A549 (cell line): ENCODE results near the gene BSPRY. TPM values are rescaled to one million over a fixed set of nuclear protein-coding genes. Genes with fewer than 3 reads are reported as not detected.
"Not testable (repeated sequence)": the region's sequence is repeated elsewhere in the genome, so short reads cannot be mapped to it uniquely, and the experiment has no call there.

ENCODE experiments used
- ATAC-seq, 2 experiments: fragments of 200-7000 bp in 1 of 2; fragments of >200 bp in 1 of 2; cut with Nextera tagmentation in 1 of 2; cut with Tn5 transposase in 1 of 2; 3 replicates each; pipeline versions ENCODE4 v1.8.0 to v1.9.1; 2018 to 2020; ENCODE audit warnings: mild to moderate bottlenecking in 1 of 2, moderate library complexity in 1 of 2
- CTCF ChIA-PET: fragments of 300-600 bp; sonication (Branson Sonifier 250); formaldehyde crosslinking; extraction: SDS; loops from one replicate; lab custom pipeline; 2021; ENCODE audit warnings: antibody characterized with exemption, inconsistent platforms; lab: Yijun Ruan, JAX
- POLR2A ChIA-PET: fragments of 350-600 bp; formaldehyde crosslinking; extraction: SDS; loops from one replicate; lab custom pipeline; 2021; ENCODE audit warnings: antibody characterized with exemption, inconsistent platforms; lab: Yijun Ruan, JAX
- DNase-seq, 2 experiments: peaks; one replicate each; pipeline versions ENCODE4 v3.0.0 to v3.0.0-alpha.2; 2011 to 2016; ENCODE audit warnings: low read depth in 1 of 2, low spot score in 1 of 2
- FAIRE-seq: peaks from 2 replicates; lab custom pipeline; 2011; peaks lifted over from hg19 to GRCh38; lab: Jason Lieb, UNC
- H3K27ac ChIP-seq, 2 experiments: fragments of >200 bp; sonication (Bioruptor Twin); formaldehyde crosslinking; 3 replicates each; pipeline ENCODE4 v1.5.1; 2016 to 2017
- H3K4me1 ChIP-seq: fragments of >200 bp; sonication (Bioruptor Twin); formaldehyde crosslinking; 3 replicates; pipeline ENCODE4 v1.6.1; 2016
- H3K4me2 ChIP-seq: fragments of >200 bp; sonication (Bioruptor Twin); formaldehyde crosslinking; 3 replicates; pipeline ENCODE4 v1.6.1; 2016
- H3K4me3 ChIP-seq: fragments of >200 bp; sonication (Bioruptor Twin); formaldehyde crosslinking; 3 replicates; pipeline ENCODE4 v1.5.1; 2016
- H3K9me3 ChIP-seq: fragments of >200 bp; sonication (Bioruptor Twin); formaldehyde crosslinking; 3 replicates; pipeline ENCODE4 v1.6.1; 2016
- ATOH8 ChIP-seq: fragments of 250-450 bp; sonication (Bioruptor Pico); IDR thresholded peaks from 2 replicates; pipeline ENCODE4 v1.5.0; 2020; ENCODE audit warnings: low read depth, mild to moderate bottlenecking, moderate library complexity
- BCL3 ChIP-seq: fragments of >200 bp; sonication (Bioruptor Twin); formaldehyde crosslinking; IDR thresholded peaks from 3 replicates; pipeline ENCODE4 v1.6.1; 2016
- BHLHE40 ChIP-seq: IDR thresholded peaks from 2 replicates; pipeline ENCODE4 v1.6.1; 2012; ENCODE audit warnings: low read depth, low read length, inconsistent platforms
- CBX8 ChIP-seq: fragments of 200-600 bp; sonication (generic); IDR thresholded peaks from 2 replicates; pipeline ENCODE4 v1.6.1; 2016
- CEBPB ChIP-seq, 2 experiments: fragments of >200 bp in 1 of 2; sonication (Bioruptor Twin) in 1 of 2; formaldehyde crosslinking in 1 of 2; IDR thresholded peaks; 2 replicates each; pipeline ENCODE4 v1.6.1; 2012 to 2016
- EHMT2 ChIP-seq: fragments of 200-600 bp; sonication (generic); IDR thresholded peaks from 2 replicates; pipeline ENCODE4 v1.6.1; 2016; ENCODE audit warnings: antibody characterized with exemption, low read depth, mild to moderate bottlenecking, moderate library complexity
- EP300 ChIP-seq, 2 experiments: fragments of >200 bp; sonication (Bioruptor Twin); formaldehyde crosslinking; IDR thresholded peaks; 2 replicates in 1 of 2; 3 replicates in 1 of 2; pipeline ENCODE4 v1.6.1; 2016 to 2017
- FOSB ChIP-seq: fragments of 250-450 bp; sonication (Bioruptor Pico); IDR thresholded peaks from 2 replicates; pipeline ENCODE4 v1.5.0; 2020; ENCODE audit warnings: mild to moderate bottlenecking, moderate library complexity
- HOXA7 ChIP-seq: fragments of 250-450 bp; sonication (Bioruptor Pico); IDR thresholded peaks from 2 replicates; pipeline ENCODE4 v1.5.0; 2020; ENCODE audit warnings: mild to moderate bottlenecking, moderate library complexity
- HOXB5 ChIP-seq: fragments of 250-450 bp; sonication (Bioruptor Pico); IDR thresholded peaks from 2 replicates; pipeline ENCODE4 v1.5.0; 2020; ENCODE audit warnings: mild to moderate bottlenecking, moderate library complexity
- KDM1A ChIP-seq: fragments of 200-600 bp; sonication (generic); IDR thresholded peaks from 2 replicates; pipeline ENCODE4 v1.6.1; 2016; ENCODE audit warnings: low read depth, mild to moderate bottlenecking
- KDM5A ChIP-seq: fragments of 200-600 bp; sonication (generic); IDR thresholded peaks from 2 replicates; pipeline ENCODE4 v1.6.1; 2016; ENCODE audit warnings: antibody characterized with exemption, mild to moderate bottlenecking
- MAZ ChIP-seq: fragments of 150-350 bp; IDR thresholded peaks from 2 replicates; pipeline ENCODE4 v1.6.1; 2014; ENCODE audit warnings: antibody characterized with exemption, low read depth, low read length, borderline replicate concordance
- MYC ChIP-seq: IDR thresholded peaks from 2 replicates; pipeline ENCODE4 v1.6.1; 2012; ENCODE audit warnings: mild to moderate bottlenecking, inconsistent platforms, low read length, improper control_type of control experiment, borderline replicate concordance
- PBX3 ChIP-seq: IDR thresholded peaks from 2 replicates; pipeline ENCODE4 v1.6.1; 2012
- POLR2AphosphoS2 ChIP-seq: conservative IDR thresholded peaks from 2 replicates; pipeline ENCODE4 v1.6.1; 2012; ENCODE audit warnings: low read length, improper control_type of control experiment, inconsistent platforms
- RAD21 ChIP-seq, 2 experiments: fragments of >200 bp in 1 of 2; sonication (Bioruptor Twin) in 1 of 2; formaldehyde crosslinking in 1 of 2; IDR thresholded peaks in 1 of 2; conservative IDR thresholded peaks in 1 of 2; 2 replicates in 1 of 2; 3 replicates in 1 of 2; pipeline ENCODE4 v1.6.1; 2012 to 2018; ENCODE audit warnings: inconsistent platforms in 1 of 2
- RCOR1 ChIP-seq: fragments of 150-350 bp; IDR thresholded peaks from 2 replicates; pipeline ENCODE4 v1.6.1; 2014; ENCODE audit warnings: antibody characterized with exemption, low read length, low read depth
- SMC3 ChIP-seq: fragments of >200 bp; sonication (Bioruptor Twin); formaldehyde crosslinking; IDR thresholded peaks from 3 replicates; pipeline ENCODE4 v1.6.1; 2018; ENCODE audit warnings: inconsistent platforms
- SREBF2 ChIP-seq: fragments of 450-650 bp; IDR thresholded peaks from 2 replicates; pipeline ENCODE4 v1.6.1; 2014; ENCODE audit warnings: mild to moderate bottlenecking, moderate library complexity
- TFCP2L1 ChIP-seq: fragments of 250-450 bp; sonication (Bioruptor Pico); IDR thresholded peaks from 2 replicates; pipeline ENCODE4 v1.5.0; 2021; ENCODE audit warnings: mild to moderate bottlenecking
- TP53 ChIP-seq: fragments of 250-450 bp; sonication (Bioruptor Pico); IDR thresholded peaks from 2 replicates; pipeline ENCODE4 v1.5.0; 2021; ENCODE audit warnings: mild to moderate bottlenecking, moderate library complexity
- ZFP36 ChIP-seq: fragments of 450-650 bp; IDR thresholded peaks from 2 replicates; pipeline ENCODE4 v1.6.1; 2014; ENCODE audit warnings: borderline replicate concordance; ENCODE audit not compliant: partially characterized antibody
- ZNF302 ChIP-seq: fragments of 250-450 bp; sonication (Bioruptor Pico); IDR thresholded peaks from 2 replicates; pipeline ENCODE4 v1.9.0; 2021; ENCODE audit warnings: inconsistent platforms, mild to moderate bottlenecking, moderate library complexity
- ZSCAN20 ChIP-seq: fragments of 250-450 bp; sonication (Bioruptor Pico); IDR thresholded peaks from 2 replicates; pipeline ENCODE4 v1.8.0; 2022; ENCODE audit warnings: mild to moderate bottlenecking, moderate library complexity
- WGBS: methylation state at CpG from one replicate; pipeline ENCODE4 v1.1.6; 2017; ENCODE audit errors: missing lambda C conversion rate; 5-methylcytosine and 5-hydroxymethylcytosine counted together
- polyA plus RNA-seq, 4 experiments: library from polyadenylated mRNA; depleted of rRNA in 3 of 4; stranded (reverse); fragments of >200 nt; fragmentation: RNase III in 1 of 4; extraction: RNeasy Plus Mini Kit Qiagen cat#74134 plus additional on column Dnase treatment in 1 of 4; gene quantifications; 2 replicates in 3 of 4; 3 replicates in 1 of 4; pipeline ENCODE4 v1.2.3, GENCODE V29; 2011 to 2017

Gene BSPRY
- polyA plus RNA-seq, 2 of the 4 experiments (the other 2 are of a cell fraction), result 0.05 to 0.06 TPM

GRCh38 chr9:113363336-113363735, 14.0 kb downstream of the BSPRY start:
- DNase-seq, result no peak
- no peak for ATAC-seq
- POLR2A ChIA-PET, result interaction anchor here (1.1 kb wide), 1 partner anchor 14 kb away, joined by 3 read pairs; the partner anchor contains the start of gene HDHD3
- CTCF ChIA-PET, result interaction anchor here (1.0 to 1.6 kb wide), 4 partner anchors 9 to 91 kb away, joined by 3 to 5 read pairs (median 4); partner anchors contain the start of gene ALAD
- no peak overlapping the region for H3K27ac ChIP-seq
- H3K9me3 ChIP-seq, result no peaks in the 10 kb centered on the region
- WGBS, result 65% methylated on average over 3 of the region's 3 CpGs
- FAIRE-seq, result no peak
- H3K4me3 ChIP-seq, result no peak overlapping the region
- H3K4me2 ChIP-seq, result no peak overlapping the region
- peaks cover 13% of the 10 kb centered on the region for H3K4me1 ChIP-seq
- TF ChIP-seq BHLHE40, result no peak
- TF ChIP-seq HOXB5 (CRISPR knock-in tag), result no peak
- TF ChIP-seq ATOH8 (CRISPR knock-in tag), result no peak
- TF ChIP-seq ZSCAN20 (CRISPR knock-in tag), result no peak
- no peak for TF ChIP-seq CEBPB (IDR thresholded peaks at IDR 0.05)
- TF ChIP-seq RCOR1, result no peak
- TF ChIP-seq BCL3, result no peak
- no peak for TF ChIP-seq TP53 (CRISPR knock-in tag)
- TF ChIP-seq EHMT2, result no peak
- TF ChIP-seq MYC, result no peak
- TF ChIP-seq CBX8, result no peak
- TF ChIP-seq MAZ, result no peak
- TF ChIP-seq, all 56 proteins: peak for 0

- ChIA-PET POLR2A (no interaction called here), CTCF (interaction anchor here (0.6 to 1.6 kb wide), 6 partner anchors 11 to 1909 kb away, joined by 3 to 5 read pairs (median 3); partner anchors contain the start of gene ALAD)
- H3K4me2 ChIP-seq, result no peak overlapping the region
- TF ChIP-seq KDM1A, result no peak
- no peak for TF ChIP-seq FOSB (CRISPR knock-in tag)
- TF ChIP-seq PBX3, result no peak
- no peak for TF ChIP-seq SMC3
- no peak for TF ChIP-seq KDM5A
- TF ChIP-seq ZFP36, result no peak
- TF ChIP-seq HOXB5 (CRISPR knock-in tag), result no peak
- no peak for TF ChIP-seq TFCP2L1 (CRISPR knock-in tag)
- TF ChIP-seq ZNF302, result no peak
- TF ChIP-seq RAD21 (conservative IDR thresholded peaks at IDR 0.05 in 1 of 2, IDR thresholded peaks at IDR 0.05 in 1 of 2), result no peak
- no peak for TF ChIP-seq POLR2AphosphoS2
- TF ChIP-seq HOXA7 (CRISPR knock-in tag), result no peak
- TF ChIP-seq EP300 (IDR thresholded peaks at IDR 0.05), result no peak
- no peak for TF ChIP-seq SREBF2
- ATAC-seq (no peak), FAIRE-seq (no peak), DNase-seq (no peak)
- peaks cover 13% of the 10 kb centered on the region for H3K4me1 ChIP-seq
- 86% methylated on average over 1 of the region's 1 CpG for WGBS
- no peaks in the 10 kb centered on the region for H3K9me3 ChIP-seq
- no peak overlapping the region for H3K4me3 ChIP-seq
- no peak overlapping the region for H3K27ac ChIP-seq
These were observed 15.6 kb downstream of the BSPRY start for GRCh38 chr9:113364951-113365350.

- ATAC-seq, DNase-seq, H3K27ac ChIP-seq, FAIRE-seq, H3K4me3 ChIP-seq, H3K9me3 ChIP-seq, POLR2A ChIA-PET, H3K4me2 ChIP-seq: not testable (repeated sequence)
- CTCF ChIA-PET, result interaction anchor here (0.6 to 1.0 kb wide), 2 partner anchors 26 to 152 kb away, joined by 3 read pairs; no protein-coding TSS in a partner anchor
- WGBS, result 60% methylated on average over 3 of the region's 3 CpGs
- peaks cover 12% of the 10 kb centered on the region for H3K4me1 ChIP-seq
These were observed 16.3 kb downstream of the BSPRY start for GRCh38 chr9:113365652-113366051.
